NT2/D1 (cell line): ENCODE measurements around the gene VWDE.
"Not testable (repeated sequence)": the region's sequence is repeated elsewhere in the genome, so short reads cannot be mapped to it uniquely, and the experiment has no call there.

Experiments used
- DNase-seq: peaks from one replicate; pipeline ENCODE4 v3.0.0-alpha.2; 2011; ENCODE audit warnings: low read depth, low spot score
- H3K27me3 ChIP-seq: 2 replicates; pipeline ENCODE4 v1.6.0; 2011; ENCODE audit warnings: mild to moderate bottlenecking; ENCODE audit not compliant: insufficient read length, insufficient read depth
- H3K36me3 ChIP-seq: 2 replicates; pipeline ENCODE4 v1.6.1; 2011; ENCODE audit warnings: mild to moderate bottlenecking, low read length, mixed read lengths; ENCODE audit not compliant: insufficient read depth, insufficient read length
- H3K4me1 ChIP-seq: 2 replicates; pipeline ENCODE4 v1.5.1; 2011; ENCODE audit not compliant: insufficient read depth, insufficient read length
- H3K4me3 ChIP-seq: 2 replicates; pipeline ENCODE4 v1.5.1; 2011; ENCODE audit warnings: low read depth; ENCODE audit not compliant: insufficient read length
- H3K9ac ChIP-seq: 2 replicates; pipeline ENCODE4 v1.6.0; 2011; ENCODE audit warnings: low read depth; ENCODE audit not compliant: insufficient read length
- H3K9me3 ChIP-seq: 2 replicates; pipeline ENCODE4 v1.5.1; 2011; ENCODE audit warnings: mild to moderate bottlenecking, low read length; ENCODE audit not compliant: insufficient read depth
- SUZ12 ChIP-seq: IDR thresholded peaks from 2 replicates; pipeline ENCODE4 v1.6.1; 2011; ENCODE audit not compliant: insufficient read length, insufficient read depth; ENCODE audit errors: extremely low read depth
- YY1 ChIP-seq: IDR thresholded peaks from 2 replicates; pipeline ENCODE4 v1.6.1; 2011; ENCODE audit not compliant: insufficient read length, insufficient read depth
- ZNF274 ChIP-seq: IDR thresholded peaks from 2 replicates; pipeline ENCODE4 v1.6.1; 2011; ENCODE audit warnings: mild to moderate bottlenecking, low read depth, low read length

Gene VWDE

DNA sequence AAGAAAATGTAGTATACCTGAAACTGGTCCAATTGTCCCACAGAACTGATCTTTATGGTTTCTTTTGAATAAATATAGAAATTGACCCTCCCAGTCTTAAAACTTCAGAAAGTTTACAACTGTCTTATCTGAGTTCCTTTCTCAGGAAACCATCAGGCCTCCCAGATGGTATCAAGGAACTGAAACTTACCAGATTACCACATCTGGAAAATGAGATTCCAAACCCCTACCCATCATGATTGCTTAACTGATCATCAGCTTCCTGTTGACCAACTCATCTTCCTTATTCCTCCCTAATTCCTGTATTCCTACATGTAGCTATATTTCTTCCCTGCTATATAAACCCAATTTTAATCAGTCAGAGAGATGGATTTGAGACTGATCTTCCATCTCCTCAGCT is 5.5 kb downstream of the VWDE start:
- H3K4me3 ChIP-seq, result no peak overlapping the region
- no peak overlapping the region for H3K9ac ChIP-seq
- no peak for DNase-seq
- TF ChIP-seq SUZ12 (no peak), YY1 (no peak), ZNF274 (no peak)
- no peaks in the 10 kb centered on the region for H3K27me3 ChIP-seq
- peaks cover 13% of the 10 kb centered on the region for H3K9me3 ChIP-seq
- H3K36me3 ChIP-seq, result no peaks in the 10 kb centered on the region
- no peaks in the 10 kb centered on the region for H3K4me1 ChIP-seq

GRCh38 chr7:12397671-12398070 is 6.0 kb downstream of the VWDE start:
- no peak for TF ChIP-seq ZNF274
- no peak for TF ChIP-seq SUZ12
- Histone ChIP-seq H3K4me1 (no peaks in the 10 kb centered on the region), H3K4me3 (no peak overlapping the region), H3K9ac (no peak overlapping the region), H3K27me3 (no peaks in the 10 kb centered on the region), H3K9me3 (peaks cover 13% of the 10 kb centered on the region), H3K36me3 (no peaks in the 10 kb centered on the region)
- no peak for DNase-seq

DNA sequence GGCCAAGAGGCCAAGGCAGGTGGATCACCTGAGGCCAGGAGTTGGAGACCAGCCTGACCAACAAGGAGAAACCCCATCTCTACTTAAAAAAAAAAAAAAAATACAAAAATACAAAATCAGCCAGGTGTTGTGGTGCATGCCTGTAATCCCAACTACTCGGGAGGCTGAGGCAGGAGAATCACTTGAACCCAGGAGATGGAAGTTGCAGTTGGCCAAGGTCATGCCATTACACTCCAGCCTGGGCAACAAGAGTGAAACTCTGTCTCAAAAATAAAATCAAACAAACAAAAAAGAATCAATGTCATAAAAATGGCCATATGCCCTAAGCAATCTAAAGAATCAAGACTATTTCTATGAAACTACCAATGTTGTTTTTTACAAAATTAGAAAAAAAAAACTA is 7.0 kb downstream of the VWDE start:
- not testable (repeated sequence) for DNase-seq, H3K36me3 ChIP-seq, H3K27me3 ChIP-seq, H3K4me3 ChIP-seq, H3K4me1 ChIP-seq, H3K9ac ChIP-seq
- H3K9me3 ChIP-seq, result peaks cover 13% of the 10 kb centered on the region

GRCh38 chr7:12391922-12392615 is 11.6 kb downstream of the VWDE start:
- no peaks in the 10 kb centered on the region for H3K9me3 ChIP-seq
- H3K36me3 ChIP-seq, result no peaks in the 10 kb centered on the region
- H3K27me3 ChIP-seq, result no peaks in the 10 kb centered on the region
- TF ChIP-seq SUZ12, result no peak
- TF ChIP-seq YY1, result no peak
- no peak for TF ChIP-seq ZNF274
- DNase-seq, result no peak
- H3K4me1 ChIP-seq, result no peaks in the 10 kb centered on the region
- no peak overlapping the region for H3K4me3 ChIP-seq
- no peak overlapping the region for H3K9ac ChIP-seq

DNA sequence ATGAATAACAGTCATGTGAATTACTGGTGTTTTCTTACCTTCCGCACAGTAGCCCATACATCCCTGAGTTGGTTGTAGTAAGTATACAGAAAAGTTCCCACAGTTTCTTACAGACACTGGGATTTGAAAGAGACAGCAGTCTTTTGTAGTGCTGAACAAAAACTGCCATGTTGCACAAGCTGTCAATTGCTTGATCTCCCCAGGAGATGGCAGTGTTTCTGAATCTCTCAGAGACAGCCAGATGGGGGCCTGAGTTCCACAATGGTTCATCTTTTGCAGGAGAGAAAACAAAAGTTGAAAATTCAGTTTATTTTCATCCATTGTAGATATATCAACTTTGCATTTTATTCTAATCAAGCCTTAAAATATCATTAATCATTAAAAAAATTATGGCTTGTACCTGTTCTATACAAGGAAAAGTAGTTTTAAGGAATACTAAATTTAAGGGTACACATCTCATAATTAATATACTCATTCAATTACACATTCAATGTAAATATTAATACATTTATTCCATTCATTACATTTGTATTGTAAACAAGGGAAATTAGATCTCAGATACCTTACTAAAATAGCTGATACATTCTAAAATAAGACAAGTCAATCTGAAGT is 14.5 kb downstream of the VWDE start:
- Histone ChIP-seq H3K36me3 (no peaks in the 10 kb centered on the region), H3K27me3 (no peaks in the 10 kb centered on the region), H3K4me1 (no peaks in the 10 kb centered on the region), H3K9ac (no peak overlapping the region), H3K9me3 (no peaks in the 10 kb centered on the region), H3K4me3 (no peak overlapping the region)
- TF ChIP-seq YY1 (no peak), SUZ12 (no peak), ZNF274 (no peak)
- DNase-seq, result peak; percentile 75

GRCh38 chr7:12386313-12386740 is 17.3 kb downstream of the VWDE start:
- Histone ChIP-seq H3K4me1 (no peaks in the 10 kb centered on the region), H3K9me3 (no peaks in the 10 kb centered on the region), H3K27me3 (no peaks in the 10 kb centered on the region), H3K9ac (no peak overlapping the region), H3K36me3 (no peaks in the 10 kb centered on the region), H3K4me3 (no peak overlapping the region)
- no peak for DNase-seq
- no peak for TF ChIP-seq YY1
- no peak for TF ChIP-seq ZNF274
- no peak for TF ChIP-seq SUZ12

GRCh38 chr7:12385364-12385786 is 18.3 kb downstream of the VWDE start:
- no peaks in the 10 kb centered on the region for H3K27me3 ChIP-seq
- no peak overlapping the region for H3K9ac ChIP-seq
- no peak for TF ChIP-seq SUZ12
- no peak for TF ChIP-seq ZNF274
- TF ChIP-seq YY1, result no peak
- no peak overlapping the region for H3K4me3 ChIP-seq
- H3K4me1 ChIP-seq, result no peaks in the 10 kb centered on the region
- H3K36me3 ChIP-seq, result no peaks in the 10 kb centered on the region
- DNase-seq, result no peak
- H3K9me3 ChIP-seq, result no peaks in the 10 kb centered on the region

GRCh38 chr7:12383377-12383776 is 20.3 kb downstream of the VWDE start:
- H3K4me3 ChIP-seq, result no peak overlapping the region
- TF ChIP-seq YY1, result no peak
- H3K9me3 ChIP-seq, result no peaks in the 10 kb centered on the region
- no peaks in the 10 kb centered on the region for H3K27me3 ChIP-seq
- H3K36me3 ChIP-seq, result no peaks in the 10 kb centered on the region
- no peak for DNase-seq
- H3K9ac ChIP-seq, result no peak overlapping the region
- H3K4me1 ChIP-seq, result no peaks in the 10 kb centered on the region
